HT1080 (cell line): ENCODE measurements around the gene TOM1. TPM values are rescaled to one million over a fixed set of nuclear protein-coding genes. Genes with fewer than 3 reads are reported as not detected.

ENCODE experiments used
- DNase-seq: peaks from one replicate; pipeline ENCODE4 v3.0.0-alpha.2; 2015; ENCODE audit warnings: low read depth
- total RNA-seq: library from RNA; depleted of rRNA; stranded (reverse); fragments of >200 nt; shearing (Covaris generic); gene quantifications from 2 replicates; pipeline ENCODE4 v1.2.3, GENCODE V29; 2014

Gene TOM1
- total RNA-seq, 1 experiment from 2014 or later = 13.7 TPM

GRCh38 chr22:35367331-35367886 lies 67.7 kb downstream of the TOM1 start:
- DNase-seq = no peak

GRCh38 chr22:35368386-35368785 lies 68.7 kb downstream of the TOM1 start:
- DNase-seq = no peak

GRCh38 chr22:35369996-35370395 lies 70.3 kb downstream of the TOM1 start:
- DNase-seq = no peak

- DNase-seq = no peak
Observed at GRCh38 chr22:35373781-35374180, 74.1 kb downstream of the TOM1 start.

- DNase-seq = peak; percentile 63
Observed at GRCh38 chr22:35375031-35375430, 75.3 kb downstream of the TOM1 start.

GRCh38 chr22:35375526-35375925 lies 75.8 kb downstream of the TOM1 start:
- no peak for DNase-seq

- DNase-seq = peak; percentile 98
Observed at GRCh38 chr22:35376728-35377472, 77.2 kb downstream of the TOM1 start.

- DNase-seq = no peak
Observed at GRCh38 chr22:35377735-35378134, 78.0 kb downstream of the TOM1 start.

- DNase-seq = no peak
Observed at GRCh38 chr22:35378621-35379020, 78.9 kb downstream of the TOM1 start.

GRCh38 chr22:35379146-35379993 lies 79.7 kb downstream of the TOM1 start:
- no peak for DNase-seq

- no peak for DNase-seq
Observed at GRCh38 chr22:35380013-35380412, 80.3 kb downstream of the TOM1 start.

- DNase-seq = peak; percentile 84
Observed at GRCh38 chr22:35380537-35381423, 81.1 kb downstream of the TOM1 start, which contains the start of gene HMOX1. Gene HMOX1, plus strand, starts transcription at chr22:35381096. Its CDS starts 78 bp downstream, at chr22:35381174.

- peak; percentile 32 for DNase-seq
Observed at GRCh38 chr22:35381424-35382009, 81.8 kb downstream of the TOM1 start.

GRCh38 chr22:35383679-35384071 lies 84.0 kb downstream of the TOM1 start:
- DNase-seq = no peak

GRCh38 chr22:35384527-35384926 lies 84.8 kb downstream of the TOM1 start:
- no peak for DNase-seq

- DNase-seq = no peak
Observed at GRCh38 chr22:35384975-35385588, 85.4 kb downstream of the TOM1 start.

- no peak for DNase-seq
Observed at GRCh38 chr22:35386670-35387288, 87.1 kb downstream of the TOM1 start.

GRCh38 chr22:35390933-35391332 lies 91.2 kb downstream of the TOM1 start:
- DNase-seq = no peak

GRCh38 chr22:35392357-35392756 lies 92.7 kb downstream of the TOM1 start:
- no peak for DNase-seq
